Esophagus muscularis mucosa (tissue), 4 donors: ENCODE measurements around the gene ANO4.

Source experiments
- CTCF ChIP-seq, 3 experiments: fragments of 200-600 bp in 2 of 3; fragments of 450-650 bp in 1 of 3; sonication (generic) in 2 of 3; IDR thresholded peaks; one replicate each; pipeline ENCODE4 v1.5.1; 2017 to 2019; ENCODE audit warnings: antibody characterized with exemption in 3 of 3, mild to moderate bottlenecking in 2 of 3, moderate library complexity in 1 of 3
- EP300 ChIP-seq: sonication (generic); formaldehyde crosslinking; IDR thresholded peaks from one replicate; pipeline ENCODE4 v1.6.1; 2017; ENCODE audit warnings: antibody characterized with exemption
- POLR2A ChIP-seq: fragments of 450-650 bp; IDR thresholded peaks from one replicate; pipeline ENCODE4 v1.6.1; 2017; ENCODE audit warnings: antibody characterized with exemption, moderate library complexity, mild to moderate bottlenecking, low read depth
- POLR2AphosphoS5 ChIP-seq, 2 donors: sonication (generic); formaldehyde crosslinking; IDR thresholded peaks; one replicate each; pipeline ENCODE4 v1.6.1; 2017; ENCODE audit warnings: antibody characterized with exemption in 2 of 2

DNA sequence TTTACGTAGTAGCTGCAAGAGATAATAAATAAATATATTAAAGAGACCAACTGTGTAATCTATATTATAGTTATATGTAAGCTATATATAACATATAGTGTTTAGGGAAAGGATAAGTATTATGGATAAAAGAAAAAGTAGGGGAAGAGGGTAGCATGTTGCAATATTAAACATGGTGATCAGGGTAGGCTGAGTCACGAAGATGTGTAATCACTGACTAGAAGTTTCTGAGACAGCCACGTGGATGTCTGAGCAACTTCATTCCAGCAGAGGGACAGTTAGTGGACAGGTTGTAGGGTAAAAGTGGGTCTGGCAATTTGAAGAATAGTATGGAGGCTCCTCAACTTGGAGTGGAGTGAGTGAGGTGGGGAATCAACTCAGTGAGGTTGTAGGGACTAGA lies 109.7 kb downstream of the ANO4 start:
- TF ChIP-seq CTCF (IDR thresholded peaks at IDR 0.05) (no peak), POLR2AphosphoS5 (IDR thresholded peaks at IDR 0.05) (no peak), EP300 (no peak), POLR2A (no peak)
